Uterus (tissue), 4 donors: ENCODE results near the gene GOLGA6A. TPM values are rescaled to one million over a fixed set of nuclear protein-coding genes. Genes with fewer than 3 reads are reported as not detected.
"Not testable (repeated sequence)": the region's sequence is repeated elsewhere in the genome, so short reads cannot be mapped to it uniquely, and the experiment has no call there.

Experiments used
- DNase-seq, 2 donors: peaks; one replicate each; pipeline ENCODE4 v3.0.0-alpha.2; 2019 to 2020
- H3K27ac ChIP-seq, 2 donors: fragments of 200-600 bp; sonication (generic); 1 replicate in 1 of 2; 2 replicates in 1 of 2; pipeline ENCODE4 v1.5.1; 2016 to 2018
- H3K27me3 ChIP-seq, 2 donors: fragments of 200-600 bp; sonication (generic); one replicate each; pipeline ENCODE4 v1.5.1; 2018 to 2019; ENCODE audit warnings: control low read depth in 1 of 2
- H3K36me3 ChIP-seq, 2 donors: fragments of 200-600 bp; sonication (generic); one replicate each; pipeline ENCODE4 v1.5.1; 2019; ENCODE audit warnings: control low read depth in 1 of 2
- H3K4me1 ChIP-seq, 2 donors: fragments of 200-600 bp; sonication (generic); one replicate each; pipeline ENCODE4 v1.5.1; 2018 to 2019; ENCODE audit warnings: control low read depth in 1 of 2
- H3K4me3 ChIP-seq, 2 donors: fragments of 200-600 bp; sonication (generic); 1 replicate in 1 of 2; 2 replicates in 1 of 2; pipeline ENCODE4 v1.5.1; 2018 to 2019; ENCODE audit warnings: mild to moderate bottlenecking in 1 of 2
- H3K9me3 ChIP-seq, 2 donors: fragments of 200-600 bp; sonication (generic); one replicate each; pipeline ENCODE4 v1.5.1; 2019; ENCODE audit warnings: control low read depth in 1 of 2
- CTCF ChIP-seq, 4 experiments: fragments of 200-600 bp in 2 of 4; fragments of 450-650 bp in 2 of 4; sonication (generic) in 2 of 4; IDR thresholded peaks; one replicate each; pipeline ENCODE4 v1.5.1; 2016 to 2019; ENCODE audit warnings: antibody characterized with exemption in 4 of 4, mild to moderate bottlenecking in 2 of 4, moderate library complexity in 1 of 4
- POLR2A ChIP-seq, 2 donors: fragments of 450-650 bp; IDR thresholded peaks; one replicate each; pipeline ENCODE4 v1.6.1; 2016; ENCODE audit warnings: antibody characterized with exemption in 2 of 2, mild to moderate bottlenecking in 1 of 2, moderate library complexity in 1 of 2
- intact Hi-C: fragments of 100-400 bp; cut with DNase I; formaldehyde crosslinking; loops from one replicate; pipeline ENCODE4 v1.15.1; 2023; ENCODE audit warnings: low total_unique reads
- total RNA-seq, 4 donors: library from RNA; depleted of rRNA in 3 of 4; stranded (reverse); fragments of >200 nt in 3 of 4; gene quantifications; one replicate each; pipeline versions ENCODE4 v1.1.0 to v1.2.4, GENCODE V29; 2014 to 2023
- donor health status: DM: yes; HTN: yes; CAD: no.

GOLGA6A gene
- under 1 TPM in 1 of 4 donors, not detected in 3; 0.58 TPM for total RNA-seq

- H3K4me3 ChIP-seq, intact Hi-C loops: not testable (repeated sequence)
Observed at GRCh38 chr15:74082450-74082849, at the start of gene GOLGA6A. Gene GOLGA6A (minus strand): TSS chr15:74082550. CDS start chr15:74082509, 41 bp downstream.

GRCh38 chr15:74131628-74132413, 49.5 kb upstream of the GOLGA6A start:
- no peak for TF ChIP-seq POLR2A (IDR thresholded peaks at IDR 0.05)
- no peak for TF ChIP-seq CTCF (IDR thresholded peaks at IDR 0.05)
- Histone ChIP-seq H3K36me3 (no peaks in the 10 kb centered on the region), H3K9me3 (no peaks in the 10 kb centered on the region), H3K4me3 (no peak overlapping the region), H3K4me1 (peaks cover 0 to 11% of the 10 kb centered on the region in 2 donors), H3K27me3 (peaks cover 23% of the 10 kb centered on the region in 2 donors), H3K27ac (no peak overlapping the region)
- DNase-seq, result no peak
- intact Hi-C loops, result no loop called here

More at GRCh38 chr15:74082450-74082849, at the start of gene GOLGA6A:
- not testable (repeated sequence) for H3K36me3 ChIP-seq, H3K4me1 ChIP-seq, H3K27ac ChIP-seq, H3K9me3 ChIP-seq, H3K27me3 ChIP-seq, DNase-seq

- no peaks in the 10 kb centered on the region for H3K9me3 ChIP-seq
- H3K27ac ChIP-seq, result no peak overlapping the region
- peaks cover 0 to 11% of the 10 kb centered on the region in 2 donors for H3K4me1 ChIP-seq
- H3K27me3 ChIP-seq, result peaks cover 23% of the 10 kb centered on the region in 2 donors
- no peak for TF ChIP-seq CTCF (IDR thresholded peaks at IDR 0.05)
- TF ChIP-seq POLR2A (IDR thresholded peaks at IDR 0.05), result no peak
- DNase-seq, result no peak
- H3K36me3 ChIP-seq, result no peaks in the 10 kb centered on the region
- no peak overlapping the region for H3K4me3 ChIP-seq
- intact Hi-C loops, result no loop called here
Observed at GRCh38 chr15:74130849-74131627, 48.7 kb upstream of the GOLGA6A start.

GRCh38 chr15:74130155-74130848, 48.0 kb upstream of the GOLGA6A start, which contains the start of gene ISLR2:
Gene ISLR2 (plus strand): TSS chr15:74130586. CDS start chr15:74132755, 2,169 bp downstream.
- no peak for TF ChIP-seq POLR2A (IDR thresholded peaks at IDR 0.05)
- TF ChIP-seq CTCF (IDR thresholded peaks at IDR 0.05), result no peak
- Histone ChIP-seq H3K27me3 (peaks cover 23% of the 10 kb centered on the region in 2 donors), H3K9me3 (no peaks in the 10 kb centered on the region), H3K36me3 (no peaks in the 10 kb centered on the region), H3K4me1 (peaks cover 0 to 11% of the 10 kb centered on the region in 2 donors), H3K27ac (no peak within 1 kb of the TSS), H3K4me3 (no peak within 1 kb of the TSS)
- intact Hi-C loops, result no loop called here
- peak in 1 of 2 donors; percentile 32 for DNase-seq

GRCh38 chr15:74129586-74130154, 47.3 kb upstream of the GOLGA6A start:
- Histone ChIP-seq H3K36me3 (no peaks in the 10 kb centered on the region), H3K9me3 (no peaks in the 10 kb centered on the region), H3K4me3 (no peak overlapping the region), H3K27me3 (peaks cover 23% of the 10 kb centered on the region in 2 donors), H3K4me1 (peaks cover 0 to 11% of the 10 kb centered on the region in 2 donors), H3K27ac (no peak overlapping the region)
- TF ChIP-seq POLR2A (IDR thresholded peaks at IDR 0.05) (no peak), CTCF (IDR thresholded peaks at IDR 0.05) (no peak)
- no peak for DNase-seq
- intact Hi-C loops, result loop anchor here (5.0 kb wide), 2 partner anchors 173 to 193 kb away; no protein-coding TSS in a partner anchor
